Measurements from ENCODE around the gene HAPLN1.

DNA sequence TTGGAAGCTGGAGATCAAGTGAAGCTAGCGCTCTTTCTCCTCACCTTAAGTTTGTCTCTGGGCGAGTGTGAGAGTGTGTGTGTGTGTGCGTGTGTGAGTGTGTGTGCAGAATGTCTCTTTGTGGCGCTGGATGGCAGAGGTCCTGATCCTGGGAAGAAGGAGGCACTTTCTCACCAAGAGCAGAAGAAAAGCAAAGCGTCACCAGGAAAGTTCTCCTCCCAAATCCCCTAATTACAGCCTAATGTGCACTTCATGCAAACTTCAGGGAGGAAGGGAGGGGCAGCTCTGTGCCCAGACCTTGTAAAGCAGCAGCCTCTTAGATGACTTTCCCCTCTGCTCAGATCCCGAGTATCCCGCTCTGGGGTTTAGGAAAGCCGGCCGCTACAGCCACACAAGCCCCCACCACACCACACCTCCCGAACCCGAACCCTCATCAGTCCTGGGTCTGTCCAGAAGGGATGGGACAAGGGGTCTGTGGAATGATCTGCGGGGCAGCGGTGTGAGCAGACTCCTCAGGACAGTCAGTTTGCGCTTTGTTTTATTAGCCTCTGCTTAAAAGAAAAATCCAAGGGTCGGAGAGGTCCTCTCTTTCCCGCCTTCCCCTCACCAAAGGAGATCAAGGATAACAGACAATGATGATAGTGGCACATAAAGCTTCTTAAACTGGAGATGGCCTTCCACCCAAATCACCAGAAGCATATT is at the start of gene HAPLN1:
- no peak for TF ChIP-seq EZH2 (IDR thresholded peaks at IDR 0.05; ENCODE audit: borderline replicate concordance, low read depth, low read length, severe bottlenecking)
- TF ChIP-seq, protein P1, sequence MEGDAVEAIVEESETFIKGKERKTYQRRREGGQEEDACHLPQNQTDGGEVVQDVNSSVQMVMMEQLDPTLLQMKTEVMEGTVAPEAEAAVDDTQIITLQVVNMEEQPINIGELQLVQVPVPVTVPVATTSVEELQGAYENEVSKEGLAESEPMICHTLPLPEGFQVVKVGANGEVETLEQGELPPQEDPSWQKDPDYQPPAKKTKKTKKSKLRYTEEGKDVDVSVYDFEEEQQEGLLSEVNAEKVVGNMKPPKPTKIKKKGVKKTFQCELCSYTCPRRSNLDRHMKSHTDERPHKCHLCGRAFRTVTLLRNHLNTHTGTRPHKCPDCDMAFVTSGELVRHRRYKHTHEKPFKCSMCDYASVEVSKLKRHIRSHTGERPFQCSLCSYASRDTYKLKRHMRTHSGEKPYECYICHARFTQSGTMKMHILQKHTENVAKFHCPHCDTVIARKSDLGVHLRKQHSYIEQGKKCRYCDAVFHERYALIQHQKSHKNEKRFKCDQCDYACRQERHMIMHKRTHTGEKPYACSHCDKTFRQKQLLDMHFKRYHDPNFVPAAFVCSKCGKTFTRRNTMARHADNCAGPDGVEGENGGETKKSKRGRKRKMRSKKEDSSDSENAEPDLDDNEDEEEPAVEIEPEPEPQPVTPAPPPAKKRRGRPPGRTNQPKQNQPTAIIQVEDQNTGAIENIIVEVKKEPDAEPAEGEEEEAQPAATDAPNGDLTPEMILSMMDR (IDR thresholded peaks at IDR 0.05; ENCODE audit: borderline replicate concordance, extremely low read depth, low read length, poor library complexity, severe bottlenecking), result no peak
